DOHH2 (cell line): ENCODE measurements around the gene MYO1H.

Experiments
- H3F3A ChIP-seq: fragments of 200-600 bp; sonication (generic), shearing (Covaris generic); 2 replicates; pipeline ENCODE4 v1.6.0; 2016; ENCODE audit warnings: antibody characterized with exemption, mild to moderate bottlenecking; ENCODE audit not compliant: control insufficient read depth, insufficient read depth
- H3K27ac ChIP-seq: fragments of 200-600 bp; sonication (generic); 2 replicates; pipeline ENCODE4 v1.5.1; 2014; ENCODE audit warnings: low read depth, mild to moderate bottlenecking, low read length, moderate library complexity
- H3K27me3 ChIP-seq: fragments of 200-600 bp; sonication (generic); 2 replicates; pipeline ENCODE4 v1.6.1; 2014; ENCODE audit warnings: mild to moderate bottlenecking, low read length, mixed read lengths; ENCODE audit not compliant: control insufficient read depth
- H3K36me3 ChIP-seq: fragments of 200-600 bp; sonication (generic); 2 replicates; pipeline ENCODE4 v1.6.1; 2014; ENCODE audit warnings: mild to moderate bottlenecking, low read length, moderate library complexity, mixed read lengths; ENCODE audit not compliant: control insufficient read depth
- H3K4me1 ChIP-seq: fragments of 200-600 bp; sonication (generic); 2 replicates; pipeline ENCODE4 v1.6.1; 2014; ENCODE audit warnings: mild to moderate bottlenecking, low read length, mixed read lengths; ENCODE audit not compliant: control insufficient read depth
- H3K4me2 ChIP-seq: fragments of 200-600 bp; sonication (generic); 2 replicates; pipeline ENCODE4 v1.6.0; 2014; ENCODE audit warnings: mild to moderate bottlenecking, low read length, moderate library complexity
- H3K4me3 ChIP-seq: fragments of 200-600 bp; sonication (generic); 2 replicates; pipeline ENCODE4 v1.5.1; 2014; ENCODE audit warnings: mild to moderate bottlenecking, low read length, mixed read lengths
- H3K79me2 ChIP-seq: fragments of 200-600 bp; sonication (generic); 2 replicates; pipeline ENCODE4 v1.6.1; 2014; ENCODE audit warnings: mild to moderate bottlenecking, low read length, mixed read lengths; ENCODE audit not compliant: control insufficient read depth
- H3K9me2 ChIP-seq: fragments of 200-600 bp; sonication (generic); replicated peaks from 2 replicates; pipeline ENCODE4 v1.6.1; 2014; ENCODE audit warnings: mild to moderate bottlenecking, low read length, mixed read lengths; ENCODE audit not compliant: control insufficient read depth
- H3K9me3 ChIP-seq: fragments of 200-600 bp; sonication (generic); 2 replicates; pipeline ENCODE4 v1.6.1; 2014; ENCODE audit warnings: antibody characterized with exemption, low read length, mixed read lengths; ENCODE audit not compliant: control insufficient read depth, insufficient read depth
- H4K20me1 ChIP-seq: fragments of 200-600 bp; sonication (generic); 2 replicates; pipeline ENCODE4 v1.6.0; 2014; ENCODE audit warnings: low read depth, mild to moderate bottlenecking, antibody characterized with exemption, low read length, moderate library complexity; ENCODE audit not compliant: control insufficient read depth, insufficient read depth
- CTCF ChIP-seq: fragments of 200-600 bp; sonication (generic); IDR thresholded peaks from one replicate; pipeline ENCODE4 v1.5.1; 2014; ENCODE audit warnings: antibody characterized with exemption, mild to moderate bottlenecking, low read depth, low read length; ENCODE audit not compliant: poor library complexity, severe bottlenecking
- EZH2phosphoT487 ChIP-seq: fragments of 200-600 bp; sonication (generic); IDR thresholded peaks from 2 replicates; pipeline ENCODE4 v1.6.1; 2017; ENCODE audit warnings: borderline replicate concordance, mild to moderate bottlenecking, antibody characterized with exemption, low read length, moderate library complexity, mixed read lengths

The MYO1H gene

GRCh38 chr12:109434582-109434981 lies 86.9 kb downstream of the MYO1H start:
- no peaks in the 10 kb centered on the region for H3K9me3 ChIP-seq
- no peaks in the 10 kb centered on the region for H3K36me3 ChIP-seq
- H3K4me2 ChIP-seq: no peak overlapping the region
- H4K20me1 ChIP-seq: no peaks in the 10 kb centered on the region
- TF ChIP-seq CTCF (no peak), EZH2phosphoT487 (no peak)
- no peaks in the 10 kb centered on the region for H3K9me2 ChIP-seq
- no peak overlapping the region for H3K27ac ChIP-seq
- H3K4me1 ChIP-seq: peaks cover 6% of the 10 kb centered on the region
- no peak overlapping the region for H3K4me3 ChIP-seq
- H3K79me2 ChIP-seq: no peaks in the 10 kb centered on the region
- no peaks in the 10 kb centered on the region for H3K27me3 ChIP-seq
- no peaks in the 10 kb centered on the region for H3F3A ChIP-seq

- H3K4me3 ChIP-seq: no peak overlapping the region
Observed at GRCh38 chr12:109435428-109436187, 87.9 kb downstream of the MYO1H start.

GRCh38 chr12:109436188-109436560 lies 88.5 kb downstream of the MYO1H start:
- Histone ChIP-seq H3K79me2 (no peaks in the 10 kb centered on the region), H3K9me3 (no peaks in the 10 kb centered on the region), H3K27ac (no peak overlapping the region), H4K20me1 (no peaks in the 10 kb centered on the region), H3K4me1 (peaks cover 6% of the 10 kb centered on the region), H3F3A (no peaks in the 10 kb centered on the region), H3K4me3 (no peak overlapping the region), H3K27me3 (no peaks in the 10 kb centered on the region), H3K4me2 (no peak overlapping the region), H3K36me3 (no peaks in the 10 kb centered on the region), H3K9me2 (no peaks in the 10 kb centered on the region)
- no peak for TF ChIP-seq EZH2phosphoT487
- no peak for TF ChIP-seq CTCF

More at GRCh38 chr12:109435428-109436187, 87.9 kb downstream of the MYO1H start:
- H3K27ac ChIP-seq: no peak overlapping the region
- H3F3A ChIP-seq: no peaks in the 10 kb centered on the region
- H3K9me3 ChIP-seq: no peaks in the 10 kb centered on the region
- H3K4me2 ChIP-seq: no peak overlapping the region
- no peaks in the 10 kb centered on the region for H3K79me2 ChIP-seq
- no peak for TF ChIP-seq EZH2phosphoT487
- TF ChIP-seq CTCF: no peak
- no peaks in the 10 kb centered on the region for H3K36me3 ChIP-seq
- H3K4me1 ChIP-seq: peaks cover 6% of the 10 kb centered on the region
- no peaks in the 10 kb centered on the region for H3K27me3 ChIP-seq
- no peaks in the 10 kb centered on the region for H4K20me1 ChIP-seq
- no peaks in the 10 kb centered on the region for H3K9me2 ChIP-seq
